GM23338 (cell line): Measurements from ENCODE around the gene TRAM2. TPM values are rescaled to one million over a fixed set of nuclear protein-coding genes. Genes with fewer than 3 reads are reported as not detected.

Experiments used
- ATAC-seq: fragments of 200-7000 bp; cut with Tn5 transposase; 3 replicates; pipeline ENCODE4 v1.9.1; 2020
- DNase-seq: peaks from one replicate; pipeline ENCODE4 v3.0.0-alpha.2; 2015; ENCODE audit warnings: low spot score
- H2AFZ ChIP-seq: fragments of 200-600 bp; sonication (generic); 2 replicates; pipeline ENCODE4 v1.8.0; 2016; ENCODE audit warnings: antibody characterized with exemption, mild to moderate bottlenecking, moderate library complexity
- H3F3A ChIP-seq: fragments of 200-600 bp; sonication (generic); replicated peaks from 2 replicates; pipeline ENCODE4 v1.8.0; 2017; ENCODE audit warnings: antibody characterized with exemption, mixed run types, low read depth
- H3K27ac ChIP-seq: fragments of 200-600 bp; sonication (generic); 2 replicates; pipeline ENCODE4 v1.6.1; 2016; ENCODE audit warnings: low read depth
- H3K27me3 ChIP-seq: fragments of 200-600 bp; sonication (generic); 2 replicates; pipeline ENCODE4 v1.8.0; 2016; ENCODE audit warnings: mild to moderate bottlenecking, mixed run types, moderate library complexity; ENCODE audit not compliant: insufficient read depth
- H3K36me3 ChIP-seq: fragments of 200-600 bp; sonication (generic); 2 replicates; pipeline ENCODE4 v1.8.0; 2016; ENCODE audit warnings: mild to moderate bottlenecking; ENCODE audit not compliant: insufficient read depth
- H3K4me1 ChIP-seq: fragments of 200-600 bp; sonication (generic); 2 replicates; pipeline ENCODE4 v1.8.0; 2016; ENCODE audit warnings: mild to moderate bottlenecking, moderate library complexity; ENCODE audit not compliant: insufficient read depth
- H3K4me2 ChIP-seq: fragments of 200-600 bp; sonication (generic); 2 replicates; pipeline ENCODE4 v1.7.1; 2017; ENCODE audit warnings: mixed run types
- H3K4me3 ChIP-seq: fragments of 200-600 bp; sonication (generic); 2 replicates; pipeline ENCODE4 v1.6.1; 2016; ENCODE audit warnings: mixed run types
- H3K79me2 ChIP-seq: fragments of 200-600 bp; sonication (generic); replicated peaks from 2 replicates; pipeline ENCODE4 v1.8.0; 2017; ENCODE audit warnings: mild to moderate bottlenecking; ENCODE audit not compliant: insufficient read depth
- H3K9me2 ChIP-seq: fragments of 200-600 bp; sonication (generic); 2 replicates; pipeline ENCODE4 v1.8.0; 2017; ENCODE audit not compliant: insufficient read depth
- H4K20me1 ChIP-seq: fragments of 200-600 bp; sonication (generic); replicated peaks from 2 replicates; pipeline ENCODE4 v1.8.0; 2017; ENCODE audit warnings: mild to moderate bottlenecking; ENCODE audit not compliant: insufficient read depth
- H3K27ac Mint-ChIP-seq: 2 replicates; pipeline ENCODE4 v1.8.0; 2020; ENCODE audit warnings: inconsistent platforms, mild to moderate bottlenecking, moderate library complexity, mixed read lengths
- H3K27me3 Mint-ChIP-seq: 3 replicates; pipeline ENCODE4 v1.8.0; 2022; ENCODE audit warnings: low read depth, mild to moderate bottlenecking, moderate library complexity, mixed read lengths, inconsistent platforms; ENCODE audit not compliant: insufficient read depth, poor library complexity
- H3K36me3 Mint-ChIP-seq: 3 replicates; pipeline ENCODE4 v1.8.0; 2021; ENCODE audit warnings: low read depth, mild to moderate bottlenecking, inconsistent platforms, moderate library complexity, mixed read lengths
- H3K4me1 Mint-ChIP-seq: 3 replicates; pipeline ENCODE4 v1.8.0; 2020; ENCODE audit warnings: mild to moderate bottlenecking, inconsistent platforms, mixed read lengths
- H3K4me3 Mint-ChIP-seq: 3 replicates; pipeline ENCODE4 v1.8.0; 2021; ENCODE audit warnings: moderate library complexity, mild to moderate bottlenecking, inconsistent platforms, mixed read lengths
- H3K9me3 Mint-ChIP-seq: 3 replicates; pipeline ENCODE4 v1.8.0; 2020; ENCODE audit warnings: moderate library complexity, mild to moderate bottlenecking, inconsistent platforms, mixed read lengths
- EZH2 ChIP-seq: fragments of 200-600 bp; sonication (generic); IDR thresholded peaks from one replicate; pipeline ENCODE4 v1.8.0; 2017; ENCODE audit warnings: antibody characterized with exemption, mild to moderate bottlenecking, low read depth; ENCODE audit not compliant: unreplicated experiment
- JUNB ChIP-seq: IDR thresholded peaks from one replicate; pipeline ENCODE4 v1.6.1; 2016; ENCODE audit warnings: antibody characterized with exemption; ENCODE audit not compliant: unreplicated experiment
- polyA plus RNA-seq: library from polyadenylated mRNA; unstranded; fragments of >200 nt; fragmentation: Nextera tagmentation; extraction: Ambion mirVana; gene quantifications from 2 replicates; pipeline ENCODE4 v1.2.1, GENCODE V29; 2016
- total RNA-seq: library from RNA; depleted of rRNA; stranded (reverse); fragments of >200 nt; shearing (Covaris generic); gene quantifications from 2 replicates; pipeline ENCODE4 v1.2.3, GENCODE V29; 2014
- TF ChIP-seq, protein P1 (sequence below): fragments of 250-450 bp; sonication (Bioruptor Pico); IDR thresholded peaks from 2 replicates; pipeline ENCODE4 v1.5.0; 2020; ENCODE audit warnings: mild to moderate bottlenecking, moderate library complexity

Gene TRAM2
- total and polyA plus RNA-seq, 2 experiments from 2014 or later, result 4.0 to 14.0 TPM

GRCh38 chr6:52502306-52503029 is 74.4 kb downstream of the TRAM2 start:
- Histone ChIP-seq H3K27me3 (no peaks in the 10 kb centered on the region), H3K4me3 (no peak overlapping the region), H3K36me3 (no peaks in the 10 kb centered on the region), H3K27ac (no peak overlapping the region), H3K4me2 (no peak overlapping the region), H4K20me1 (no peaks in the 10 kb centered on the region), H2AFZ (no peak overlapping the region), H3K79me2 (no peaks in the 10 kb centered on the region), H3K9me2 (no peaks in the 10 kb centered on the region), H3F3A (no peaks in the 10 kb centered on the region), H3K4me1 (no peaks in the 10 kb centered on the region)
- TF ChIP-seq, protein P1, sequence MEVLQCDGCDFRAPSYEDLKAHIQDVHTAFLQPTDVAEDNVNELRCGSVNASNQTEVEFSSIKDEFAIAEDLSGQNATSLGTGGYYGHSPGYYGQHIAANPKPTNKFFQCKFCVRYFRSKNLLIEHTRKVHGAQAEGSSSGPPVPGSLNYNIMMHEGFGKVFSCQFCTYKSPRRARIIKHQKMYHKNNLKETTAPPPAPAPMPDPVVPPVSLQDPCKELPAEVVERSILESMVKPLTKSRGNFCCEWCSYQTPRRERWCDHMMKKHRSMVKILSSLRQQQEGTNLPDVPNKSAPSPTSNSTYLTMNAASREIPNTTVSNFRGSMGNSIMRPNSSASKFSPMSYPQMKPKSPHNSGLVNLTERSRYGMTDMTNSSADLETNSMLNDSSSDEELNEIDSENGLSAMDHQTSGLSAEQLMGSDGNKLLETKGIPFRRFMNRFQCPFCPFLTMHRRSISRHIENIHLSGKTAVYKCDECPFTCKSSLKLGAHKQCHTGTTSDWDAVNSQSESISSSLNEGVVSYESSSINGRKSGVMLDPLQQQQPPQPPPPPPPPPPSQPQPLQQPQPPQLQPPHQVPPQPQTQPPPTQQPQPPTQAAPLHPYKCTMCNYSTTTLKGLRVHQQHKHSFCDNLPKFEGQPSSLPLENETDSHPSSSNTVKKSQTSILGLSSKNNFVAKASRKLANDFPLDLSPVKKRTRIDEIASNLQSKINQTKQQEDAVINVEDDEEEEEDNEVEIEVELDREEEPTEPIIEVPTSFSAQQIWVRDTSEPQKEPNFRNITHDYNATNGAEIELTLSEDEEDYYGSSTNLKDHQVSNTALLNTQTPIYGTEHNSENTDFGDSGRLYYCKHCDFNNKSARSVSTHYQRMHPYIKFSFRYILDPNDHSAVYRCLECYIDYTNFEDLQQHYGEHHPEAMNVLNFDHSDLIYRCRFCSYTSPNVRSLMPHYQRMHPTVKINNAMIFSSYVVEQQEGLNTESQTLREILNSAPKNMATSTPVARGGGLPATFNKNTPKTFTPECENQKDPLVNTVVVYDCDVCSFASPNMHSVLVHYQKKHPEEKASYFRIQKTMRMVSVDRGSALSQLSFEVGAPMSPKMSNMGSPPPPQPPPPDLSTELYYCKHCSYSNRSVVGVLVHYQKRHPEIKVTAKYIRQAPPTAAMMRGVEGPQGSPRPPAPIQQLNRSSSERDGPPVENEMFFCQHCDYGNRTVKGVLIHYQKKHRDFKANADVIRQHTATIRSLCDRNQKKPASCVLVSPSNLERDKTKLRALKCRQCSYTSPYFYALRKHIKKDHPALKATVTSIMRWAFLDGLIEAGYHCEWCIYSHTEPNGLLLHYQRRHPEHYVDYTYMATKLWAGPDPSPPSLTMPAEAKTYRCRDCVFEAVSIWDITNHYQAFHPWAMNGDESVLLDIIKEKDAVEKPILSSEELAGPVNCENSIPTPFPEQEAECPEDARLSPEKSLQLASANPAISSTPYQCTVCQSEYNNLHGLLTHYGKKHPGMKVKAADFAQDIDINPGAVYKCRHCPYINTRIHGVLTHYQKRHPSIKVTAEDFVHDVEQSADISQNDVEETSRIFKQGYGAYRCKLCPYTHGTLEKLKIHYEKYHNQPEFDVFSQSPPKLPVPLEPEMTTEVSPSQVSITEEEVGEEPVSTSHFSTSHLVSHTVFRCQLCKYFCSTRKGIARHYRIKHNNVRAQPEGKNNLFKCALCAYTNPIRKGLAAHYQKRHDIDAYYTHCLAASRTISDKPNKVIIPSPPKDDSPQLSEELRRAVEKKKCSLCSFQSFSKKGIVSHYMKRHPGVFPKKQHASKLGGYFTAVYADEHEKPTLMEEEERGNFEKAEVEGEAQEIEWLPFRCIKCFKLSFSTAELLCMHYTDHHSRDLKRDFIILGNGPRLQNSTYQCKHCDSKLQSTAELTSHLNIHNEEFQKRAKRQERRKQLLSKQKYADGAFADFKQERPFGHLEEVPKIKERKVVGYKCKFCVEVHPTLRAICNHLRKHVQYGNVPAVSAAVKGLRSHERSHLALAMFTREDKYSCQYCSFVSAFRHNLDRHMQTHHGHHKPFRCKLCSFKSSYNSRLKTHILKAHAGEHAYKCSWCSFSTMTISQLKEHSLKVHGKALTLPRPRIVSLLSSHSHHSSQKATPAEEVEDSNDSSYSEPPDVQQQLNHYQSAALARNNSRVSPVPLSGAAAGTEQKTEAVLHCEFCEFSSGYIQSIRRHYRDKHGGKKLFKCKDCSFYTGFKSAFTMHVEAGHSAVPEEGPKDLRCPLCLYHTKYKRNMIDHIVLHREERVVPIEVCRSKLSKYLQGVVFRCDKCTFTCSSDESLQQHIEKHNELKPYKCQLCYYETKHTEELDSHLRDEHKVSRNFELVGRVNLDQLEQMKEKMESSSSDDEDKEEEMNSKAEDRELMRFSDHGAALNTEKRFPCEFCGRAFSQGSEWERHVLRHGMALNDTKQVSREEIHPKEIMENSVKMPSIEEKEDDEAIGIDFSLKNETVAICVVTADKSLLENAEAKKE (CRISPR knock-in tag), result no peak
- TF ChIP-seq EZH2 (no peak), JUNB (no peak)
- Mint-ChIP-seq H3K36me3 (peaks cover 18% of the 10 kb centered on the region), H3K27me3 (peaks cover 13% of the 10 kb centered on the region), H3K9me3 (no peaks in the 10 kb centered on the region), H3K27ac (peak overlapping the region; percentile 41; the same call in 1 of the 2 replicates), H3K4me3 (no peak overlapping the region), H3K4me1 (peaks cover 14% of the 10 kb centered on the region)
- ATAC-seq (no peak), DNase-seq (no peak)
